Osteoblast (primary cell): Measurements from ENCODE around the gene ESRP2. TPM values are rescaled to one million over a fixed set of nuclear protein-coding genes. Genes with fewer than 3 reads are reported as not detected.

Experiments
- DNase-seq: peaks from one replicate; pipeline ENCODE4 v3.0.0; 2011; ENCODE audit warnings: low spot score, mixed read lengths; ENCODE audit not compliant: insufficient read length; ENCODE audit errors: missing footprints
- H2AFZ ChIP-seq: 2 replicates; pipeline ENCODE4 v1.6.0; 2011; ENCODE audit warnings: mild to moderate bottlenecking, low read length
- H3K27ac ChIP-seq: 2 replicates; pipeline ENCODE4 v1.5.1; 2011; ENCODE audit warnings: mild to moderate bottlenecking, low read depth, low read length, moderate library complexity
- H3K27me3 ChIP-seq: 2 replicates; pipeline ENCODE4 v1.6.0; 2012; ENCODE audit warnings: mild to moderate bottlenecking, control low read depth, inconsistent platforms, low read length, moderate library complexity; ENCODE audit not compliant: insufficient read depth
- H3K36me3 ChIP-seq: 2 replicates; pipeline ENCODE4 v1.5.1; 2011; ENCODE audit warnings: mild to moderate bottlenecking, low read length, control low read depth, moderate library complexity; ENCODE audit not compliant: insufficient read depth
- H3K4me1 ChIP-seq: 2 replicates; pipeline ENCODE4 v1.5.1; 2011; ENCODE audit warnings: mild to moderate bottlenecking, low read length, control low read depth, moderate library complexity; ENCODE audit not compliant: insufficient read depth
- H3K4me2 ChIP-seq: 2 replicates; pipeline ENCODE4 v1.6.0; 2011; ENCODE audit warnings: mild to moderate bottlenecking, low read length; ENCODE audit not compliant: insufficient read depth
- H3K4me3 ChIP-seq: fragments of 200-600 bp; sonication (generic); 3 replicates; pipeline ENCODE4 v1.5.1; 2012; ENCODE audit warnings: mild to moderate bottlenecking, low read length, inconsistent platforms; ENCODE audit not compliant: insufficient read depth
- H3K79me2 ChIP-seq: 2 replicates; pipeline ENCODE4 v1.6.0; 2012; ENCODE audit warnings: mild to moderate bottlenecking, low read length, control low read depth, inconsistent platforms; ENCODE audit not compliant: insufficient read depth
- H3K9me3 ChIP-seq: 2 replicates; pipeline ENCODE4 v1.5.1; 2011; ENCODE audit warnings: low read depth, low read length, control low read depth
- H4K20me1 ChIP-seq: 2 replicates; pipeline ENCODE4 v1.6.0; 2012; ENCODE audit warnings: mild to moderate bottlenecking, low read length, control low read depth; ENCODE audit not compliant: insufficient read depth
- total RNA-seq: library from RNA; depleted of rRNA; stranded (reverse); fragments of >200 nt; gene quantifications from 2 replicates; pipeline ENCODE4 v1.2.3, GENCODE V29; 2012
- TF ChIP-seq, protein P1 (sequence below): IDR thresholded peaks from 2 replicates; pipeline ENCODE4 v1.5.1; 2011; ENCODE audit warnings: mild to moderate bottlenecking, low read depth, low read length, moderate library complexity; ENCODE audit errors: extremely low read depth

Gene ESRP2
- total RNA-seq, 1 donor = under 0.01 TPM

DNA sequence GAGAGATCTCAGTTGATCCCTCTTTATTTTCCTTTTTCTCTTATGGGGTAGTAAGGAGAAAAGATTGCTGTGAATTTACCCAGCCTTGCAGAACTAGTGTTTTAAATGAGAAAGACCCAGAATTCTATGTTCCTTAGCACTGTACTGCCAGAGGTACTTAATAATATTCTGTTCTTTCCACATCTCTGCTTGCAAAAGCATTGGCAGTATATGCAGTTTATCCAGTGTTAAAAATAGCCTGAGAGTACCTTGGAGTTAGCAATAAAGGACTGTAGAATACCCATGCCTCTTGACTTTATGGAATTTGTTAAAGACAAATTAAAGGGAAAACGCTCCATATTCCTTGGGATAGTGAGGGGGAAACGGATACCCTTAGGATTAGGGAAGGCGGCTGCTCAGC, 40.3 kb upstream of the ESRP2 start:
- TF ChIP-seq, protein P1, sequence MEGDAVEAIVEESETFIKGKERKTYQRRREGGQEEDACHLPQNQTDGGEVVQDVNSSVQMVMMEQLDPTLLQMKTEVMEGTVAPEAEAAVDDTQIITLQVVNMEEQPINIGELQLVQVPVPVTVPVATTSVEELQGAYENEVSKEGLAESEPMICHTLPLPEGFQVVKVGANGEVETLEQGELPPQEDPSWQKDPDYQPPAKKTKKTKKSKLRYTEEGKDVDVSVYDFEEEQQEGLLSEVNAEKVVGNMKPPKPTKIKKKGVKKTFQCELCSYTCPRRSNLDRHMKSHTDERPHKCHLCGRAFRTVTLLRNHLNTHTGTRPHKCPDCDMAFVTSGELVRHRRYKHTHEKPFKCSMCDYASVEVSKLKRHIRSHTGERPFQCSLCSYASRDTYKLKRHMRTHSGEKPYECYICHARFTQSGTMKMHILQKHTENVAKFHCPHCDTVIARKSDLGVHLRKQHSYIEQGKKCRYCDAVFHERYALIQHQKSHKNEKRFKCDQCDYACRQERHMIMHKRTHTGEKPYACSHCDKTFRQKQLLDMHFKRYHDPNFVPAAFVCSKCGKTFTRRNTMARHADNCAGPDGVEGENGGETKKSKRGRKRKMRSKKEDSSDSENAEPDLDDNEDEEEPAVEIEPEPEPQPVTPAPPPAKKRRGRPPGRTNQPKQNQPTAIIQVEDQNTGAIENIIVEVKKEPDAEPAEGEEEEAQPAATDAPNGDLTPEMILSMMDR = no peak
- no peak overlapping the region for H3K27ac ChIP-seq
- peaks cover 4% of the 10 kb centered on the region for H3K4me1 ChIP-seq
- peaks cover 68% of the 10 kb centered on the region for H3K79me2 ChIP-seq
- H2AFZ ChIP-seq = no peak overlapping the region
- H3K36me3 ChIP-seq = peaks cover 55% of the 10 kb centered on the region
- DNase-seq = no peak
- H3K4me2 ChIP-seq = no peak overlapping the region
- no peaks in the 10 kb centered on the region for H3K9me3 ChIP-seq
- no peak overlapping the region for H3K4me3 ChIP-seq
- no peaks in the 10 kb centered on the region for H3K27me3 ChIP-seq
- H4K20me1 ChIP-seq = peaks cover 50% of the 10 kb centered on the region

DNA sequence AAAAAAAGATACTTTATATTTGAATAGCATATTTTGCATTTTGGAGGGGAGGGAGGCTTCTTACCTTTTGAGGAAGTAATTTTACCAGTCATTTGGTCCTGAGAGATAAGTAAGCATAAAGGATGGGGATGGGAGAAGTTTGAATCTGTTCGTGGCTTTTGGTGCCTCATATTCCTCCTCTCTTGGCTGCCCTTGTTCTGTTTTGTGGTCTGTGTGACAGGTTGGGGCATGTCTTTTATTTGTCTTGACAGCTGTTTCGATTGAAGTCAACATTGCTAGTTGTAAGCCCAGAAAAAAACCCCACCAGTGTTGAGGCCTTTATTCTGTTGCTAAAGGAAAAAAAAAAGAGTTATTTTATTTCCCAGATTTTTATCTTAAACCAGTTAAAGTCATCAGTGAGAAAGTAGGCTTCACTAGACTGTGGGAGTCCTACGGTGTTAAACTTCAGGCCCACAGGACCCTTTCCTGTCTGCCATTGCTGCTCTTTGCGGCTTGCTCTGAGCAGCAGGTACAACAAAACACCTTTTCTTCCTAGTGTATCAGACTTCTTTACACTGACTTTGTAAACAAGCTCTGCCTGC, 39.8 kb upstream of the ESRP2 start:
- DNase-seq = no peak
- no peaks in the 10 kb centered on the region for H3K27me3 ChIP-seq
- H3K79me2 ChIP-seq = peaks cover 68% of the 10 kb centered on the region
- H3K36me3 ChIP-seq = peaks cover 55% of the 10 kb centered on the region
- H3K4me2 ChIP-seq = no peak overlapping the region
- H4K20me1 ChIP-seq = peaks cover 51% of the 10 kb centered on the region
- H3K4me1 ChIP-seq = peaks cover 4% of the 10 kb centered on the region
- H3K9me3 ChIP-seq = no peaks in the 10 kb centered on the region
- no peak overlapping the region for H3K4me3 ChIP-seq
- H3K27ac ChIP-seq = no peak overlapping the region
- TF ChIP-seq, protein P1 = no peak
- no peak overlapping the region for H2AFZ ChIP-seq

DNA sequence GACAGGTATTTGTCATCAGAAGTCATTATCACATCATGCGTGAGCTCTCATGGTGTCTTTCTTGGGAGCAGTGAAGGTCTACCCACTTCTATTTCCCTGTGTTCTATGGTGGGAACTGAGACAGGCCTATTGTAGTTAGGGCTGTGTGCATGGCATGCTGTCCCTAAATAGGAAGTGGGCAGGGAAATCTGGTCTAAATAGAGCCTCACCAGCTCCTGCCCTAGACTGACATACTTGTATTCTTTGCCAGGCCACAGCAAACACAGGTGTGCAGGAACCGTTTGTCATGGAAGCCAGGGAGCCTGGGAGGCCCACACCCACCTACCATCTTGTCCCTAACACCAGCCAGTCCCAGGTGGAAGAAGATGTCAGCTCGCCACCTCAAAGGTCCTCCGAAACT, 38.5 kb upstream of the ESRP2 start:
- no peak overlapping the region for H3K27ac ChIP-seq
- no peaks in the 10 kb centered on the region for H3K9me3 ChIP-seq
- peaks cover 55% of the 10 kb centered on the region for H3K36me3 ChIP-seq
- H2AFZ ChIP-seq = no peak overlapping the region
- TF ChIP-seq, protein P1 = no peak
- no peaks in the 10 kb centered on the region for H3K27me3 ChIP-seq
- no peak for DNase-seq
- no peak overlapping the region for H3K4me3 ChIP-seq
- peaks cover 58% of the 10 kb centered on the region for H4K20me1 ChIP-seq
- peaks cover 4% of the 10 kb centered on the region for H3K4me1 ChIP-seq
- H3K79me2 ChIP-seq = peaks cover 73% of the 10 kb centered on the region
- no peak overlapping the region for H3K4me2 ChIP-seq

DNA sequence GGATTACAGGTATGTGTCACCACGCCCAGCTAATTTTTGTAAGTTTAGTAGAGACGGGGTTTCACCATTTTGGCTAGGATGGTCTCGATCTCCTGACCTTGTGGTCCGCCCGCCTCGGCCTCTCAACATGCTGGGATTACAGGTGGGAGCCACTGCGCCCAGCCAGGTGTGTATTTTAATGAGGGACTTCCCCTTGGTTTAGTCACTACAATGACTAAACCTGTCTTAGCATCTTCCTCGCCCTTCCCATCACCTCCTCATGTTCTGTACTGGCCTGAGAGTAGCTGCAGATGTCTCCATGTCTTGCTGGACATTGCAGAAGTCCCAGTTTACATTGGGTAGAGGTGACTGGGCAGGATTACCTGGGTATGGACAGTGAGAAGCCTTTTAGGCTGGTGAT, 38.0 kb upstream of the ESRP2 start:
- H2AFZ ChIP-seq = no peak overlapping the region

More for the DNA sequence above, 38.0 kb upstream of the ESRP2 start:
- Histone ChIP-seq H4K20me1 (peaks cover 63% of the 10 kb centered on the region), H3K9me3 (no peaks in the 10 kb centered on the region), H3K27me3 (no peaks in the 10 kb centered on the region), H3K4me2 (no peak overlapping the region), H3K27ac (no peak overlapping the region), H3K36me3 (peaks cover 55% of the 10 kb centered on the region), H3K79me2 (peaks cover 76% of the 10 kb centered on the region), H3K4me3 (no peak overlapping the region), H3K4me1 (peaks cover 4% of the 10 kb centered on the region)
- TF ChIP-seq, protein P1 = no peak
- no peak for DNase-seq
